ENCODE data around the gene B3GAT1. TPM values are rescaled to one million over a fixed set of nuclear protein-coding genes. Genes with fewer than 3 reads are reported as not detected.
A peak's percentile ranks its signal among the peaks of the same experiment; 100 is the strongest.
"Not testable (repeated sequence)": the region's sequence is repeated elsewhere in the genome, so short reads cannot be mapped to it uniquely, and the experiment has no call there.

B3GAT1 gene
- polyA plus RNA-seq, result under 1 TPM; 0.02 to 0.10 TPM

GRCh38 chr11:134412203-134413042, at the start of gene B3GAT1:
Gene B3GAT1 (minus strand): TSS chr11:134412242. CDS start chr11:134387659, 24,583 bp downstream.
- no peaks in the 10 kb centered on the region for H3K9me3 ChIP-seq (ENCODE audit: control insufficient read depth in 2 of 2, insufficient read depth in 1 of 2, low read depth in 1 of 2, low read length in 1 of 2)
- H3K27ac ChIP-seq (ENCODE audit: low read depth in 2 of 2, low read length in 1 of 2), result no peak within 1 kb of the TSS
- peaks cover 0 to 16% of the 10 kb centered on the region in 2 donors for H3K27me3 ChIP-seq (ENCODE audit: control insufficient read depth in 1 of 2, insufficient read depth in 2 of 2, low read length in 2 of 2)
- peaks cover 2 to 7% of the 10 kb centered on the region in 2 donors for H3K4me1 ChIP-seq (ENCODE audit: control insufficient read depth in 2 of 2, insufficient read depth in 2 of 2, low read length in 1 of 2)
- H3K36me3 ChIP-seq (ENCODE audit: control insufficient read depth in 2 of 2, insufficient read depth in 2 of 2, low read length in 1 of 2), result no peaks in the 10 kb centered on the region
- WGBS, 2 donors, result 1% methylated on average over 39 to 92 of the region's 94 CpGs
- H3K4me3 ChIP-seq (ENCODE audit: low read depth in 1 of 2, low read length in 2 of 2), result peak within 1 kb of the TSS; percentile 14 to 34

DNA sequence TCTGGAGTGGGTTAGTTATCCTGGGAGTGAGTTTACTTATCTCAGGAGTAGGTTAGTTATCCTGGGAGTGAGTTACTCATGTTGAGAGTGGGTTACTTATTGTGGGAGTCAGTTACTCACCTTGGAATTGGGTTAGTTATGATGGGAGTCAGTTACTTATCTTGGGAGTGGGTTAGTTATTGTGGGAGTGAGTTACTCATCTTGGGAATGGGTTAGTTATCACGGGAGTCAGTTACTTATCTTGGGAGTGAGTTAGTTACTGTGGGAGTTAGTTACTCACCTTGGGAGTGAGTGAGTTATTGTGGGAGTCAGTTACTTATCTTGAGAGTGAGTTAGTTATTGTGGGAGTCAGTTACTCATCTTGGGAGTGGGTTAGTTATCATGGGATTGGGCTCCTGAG, 49.6 kb upstream of the B3GAT1 start:
- Histone ChIP-seq H3K36me3 (ENCODE audit: control insufficient read depth in 2 of 2, insufficient read depth in 2 of 2, low read length in 1 of 2) (no peaks in the 10 kb centered on the region), H3K9me3 (ENCODE audit: control insufficient read depth in 2 of 2, insufficient read depth in 1 of 2, low read depth in 1 of 2, low read length in 1 of 2) (peaks cover 0 to 13% of the 10 kb centered on the region in 2 donors), H3K27ac (ENCODE audit: low read depth in 2 of 2, low read length in 1 of 2) (no peak overlapping the region), H3K27me3 (ENCODE audit: control insufficient read depth in 1 of 2, insufficient read depth in 2 of 2, low read length in 2 of 2) (peaks cover 0 to 7% of the 10 kb centered on the region in 2 donors), H3K4me3 (ENCODE audit: low read depth in 1 of 2, low read length in 2 of 2) (no peak overlapping the region), H3K4me1 (ENCODE audit: control insufficient read depth in 2 of 2, insufficient read depth in 2 of 2, low read length in 1 of 2) (no peaks in the 10 kb centered on the region)
- 65 to 66% methylated on average over 1 of the region's 1 CpG for WGBS, 2 donors

DNA sequence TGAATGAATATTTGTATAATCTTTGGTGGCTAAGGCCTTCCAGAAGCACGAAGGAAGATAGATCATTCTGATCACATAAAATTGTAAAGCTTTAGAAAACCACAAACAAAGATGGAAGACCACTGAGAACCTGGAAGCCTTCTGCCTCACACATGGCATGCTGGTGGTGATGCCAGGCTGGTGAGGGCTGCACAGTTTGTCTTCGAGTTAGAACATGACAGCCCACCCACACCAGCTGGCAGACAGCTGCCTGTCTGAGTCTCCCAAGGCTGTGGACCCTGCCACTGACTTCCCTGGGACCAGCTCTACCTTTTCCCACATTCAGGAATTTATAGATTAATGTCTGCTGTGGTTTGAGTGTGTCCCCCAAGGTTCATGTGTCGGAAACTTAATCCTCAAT, 48.8 kb upstream of the B3GAT1 start:
- H3K27me3 ChIP-seq (ENCODE audit: control insufficient read depth in 1 of 2, insufficient read depth in 2 of 2, low read length in 2 of 2), result peaks cover 0 to 7% of the 10 kb centered on the region in 2 donors
- no peak overlapping the region for H3K4me3 ChIP-seq (ENCODE audit: low read depth in 1 of 2, low read length in 2 of 2)
- WGBS, 2 donors, result 67 to 69% methylated on average over 3 of the region's 3 CpGs
- peaks cover 0 to 13% of the 10 kb centered on the region in 2 donors for H3K9me3 ChIP-seq (ENCODE audit: control insufficient read depth in 2 of 2, insufficient read depth in 1 of 2, low read depth in 1 of 2, low read length in 1 of 2)
- no peaks in the 10 kb centered on the region for H3K4me1 ChIP-seq (ENCODE audit: control insufficient read depth in 2 of 2, insufficient read depth in 2 of 2, low read length in 1 of 2)
- no peak overlapping the region for H3K27ac ChIP-seq (ENCODE audit: low read depth in 2 of 2, low read length in 1 of 2)
- no peaks in the 10 kb centered on the region for H3K36me3 ChIP-seq (ENCODE audit: control insufficient read depth in 2 of 2, insufficient read depth in 2 of 2, low read length in 1 of 2)

DNA sequence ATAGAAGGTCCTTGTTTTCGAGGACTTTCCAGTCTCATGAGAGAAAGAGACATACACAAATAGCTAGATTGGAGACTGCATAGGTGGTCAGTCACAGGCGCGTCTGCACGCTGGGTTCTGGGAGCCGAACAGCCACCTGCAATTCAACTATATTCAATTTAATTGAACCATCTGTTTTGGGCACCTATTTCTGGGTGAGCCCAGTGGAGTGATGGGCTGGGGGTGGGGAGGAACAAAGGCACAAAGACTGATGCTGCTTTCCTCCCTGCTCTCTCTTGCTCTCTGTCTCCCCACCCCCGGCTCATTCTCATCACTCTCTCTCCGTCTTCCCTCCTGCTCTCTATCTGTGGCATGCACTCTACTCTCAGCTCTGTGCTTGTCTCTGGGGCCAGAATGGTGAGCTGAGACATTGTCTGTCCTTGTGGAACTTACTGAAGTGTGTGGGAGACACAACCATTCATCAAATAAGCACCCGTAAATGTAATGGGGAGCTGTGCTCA, 48.1 kb upstream of the B3GAT1 start:
- Histone ChIP-seq H3K9me3 (ENCODE audit: control insufficient read depth in 2 of 2, insufficient read depth in 1 of 2, low read depth in 1 of 2, low read length in 1 of 2) (peaks cover 0 to 15% of the 10 kb centered on the region in 2 donors), H3K27me3 (ENCODE audit: control insufficient read depth in 1 of 2, insufficient read depth in 2 of 2, low read length in 2 of 2) (peaks cover 0 to under 1% of the 10 kb centered on the region in 2 donors), H3K4me1 (ENCODE audit: control insufficient read depth in 2 of 2, insufficient read depth in 2 of 2, low read length in 1 of 2) (no peaks in the 10 kb centered on the region), H3K4me3 (ENCODE audit: low read depth in 1 of 2, low read length in 2 of 2) (no peak overlapping the region), H3K27ac (ENCODE audit: low read depth in 2 of 2, low read length in 1 of 2) (no peak overlapping the region), H3K36me3 (ENCODE audit: control insufficient read depth in 2 of 2, insufficient read depth in 2 of 2, low read length in 1 of 2) (no peaks in the 10 kb centered on the region)
- 63 to 72% methylated on average over 7 to 8 of the region's 8 CpGs for WGBS, 2 donors

DNA sequence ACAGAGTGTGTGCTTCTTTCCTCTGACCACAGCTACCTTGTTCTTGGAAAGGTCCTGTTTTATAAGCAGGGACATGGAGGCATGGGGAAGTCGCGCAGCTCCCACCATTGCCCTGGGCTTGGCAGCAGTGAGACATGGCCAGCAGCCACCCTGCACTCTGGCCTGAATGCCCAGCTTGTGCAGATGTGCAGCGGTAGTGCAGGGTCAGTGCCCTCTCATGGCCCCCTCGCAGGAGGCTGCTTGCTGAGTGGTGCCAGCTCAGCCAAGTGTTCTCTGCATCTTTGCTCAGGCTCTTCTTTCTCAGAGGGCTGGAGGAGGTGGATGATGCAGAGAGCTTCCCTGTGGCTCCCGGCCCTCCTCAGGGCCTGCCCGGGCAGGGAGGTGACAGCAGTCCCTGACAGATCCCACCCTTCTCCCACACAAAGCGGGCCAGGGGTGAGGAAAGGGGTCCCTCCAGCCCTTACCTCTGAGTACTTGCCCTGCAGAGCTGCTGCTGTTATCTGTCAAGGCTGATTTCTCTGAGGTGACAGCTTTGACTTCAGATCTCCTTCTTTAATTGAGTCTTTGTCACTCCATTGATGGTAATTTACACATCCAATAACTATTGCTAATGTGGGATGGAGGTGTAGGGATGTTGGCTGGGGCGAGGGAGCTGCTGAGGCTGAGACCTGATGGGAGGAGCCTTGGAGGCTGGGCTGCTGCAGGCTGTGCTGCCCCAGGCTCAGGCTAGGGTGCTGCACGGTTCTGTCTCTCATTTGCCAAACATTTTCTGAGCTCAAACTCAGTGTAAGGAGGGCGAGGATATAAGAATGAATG, 47.4 kb upstream of the B3GAT1 start:
- Histone ChIP-seq H3K27ac (ENCODE audit: low read depth in 2 of 2, low read length in 1 of 2) (no peak overlapping the region), H3K27me3 (ENCODE audit: control insufficient read depth in 1 of 2, insufficient read depth in 2 of 2, low read length in 2 of 2) (no peaks in the 10 kb centered on the region), H3K36me3 (ENCODE audit: control insufficient read depth in 2 of 2, insufficient read depth in 2 of 2, low read length in 1 of 2) (no peaks in the 10 kb centered on the region), H3K9me3 (ENCODE audit: control insufficient read depth in 2 of 2, insufficient read depth in 1 of 2, low read depth in 1 of 2, low read length in 1 of 2) (peaks cover 0 to 17% of the 10 kb centered on the region in 2 donors), H3K4me1 (ENCODE audit: control insufficient read depth in 2 of 2, insufficient read depth in 2 of 2, low read length in 1 of 2) (no peaks in the 10 kb centered on the region), H3K4me3 (ENCODE audit: low read depth in 1 of 2, low read length in 2 of 2) (no peak overlapping the region)
- WGBS, 2 donors, result 48 to 54% methylated on average over 10 of the region's 10 CpGs

GRCh38 chr11:134457411-134458007, 45.5 kb upstream of the B3GAT1 start:
- H3K27ac ChIP-seq (ENCODE audit: low read depth in 2 of 2, low read length in 1 of 2); H3K4me1 ChIP-seq (ENCODE audit: control insufficient read depth in 2 of 2, insufficient read depth in 2 of 2, low read length in 1 of 2); H3K4me3 ChIP-seq (ENCODE audit: low read depth in 1 of 2, low read length in 2 of 2); H3K36me3 ChIP-seq (ENCODE audit: control insufficient read depth in 2 of 2, insufficient read depth in 2 of 2, low read length in 1 of 2); H3K27me3 ChIP-seq (ENCODE audit: control insufficient read depth in 1 of 2, insufficient read depth in 2 of 2, low read length in 2 of 2): not testable (repeated sequence)
- H3K9me3 ChIP-seq (ENCODE audit: control insufficient read depth in 2 of 2, insufficient read depth in 1 of 2, low read depth in 1 of 2, low read length in 1 of 2), result peaks cover 2 to 20% of the 10 kb centered on the region in 2 donors
- WGBS, 2 donors, result 81 to 83% methylated on average over 2 of the region's 2 CpGs

- Histone ChIP-seq H3K27me3 (ENCODE audit: control insufficient read depth in 1 of 2, insufficient read depth in 2 of 2, low read length in 2 of 2) (no peaks in the 10 kb centered on the region), H3K36me3 (ENCODE audit: control insufficient read depth in 2 of 2, insufficient read depth in 2 of 2, low read length in 1 of 2) (no peaks in the 10 kb centered on the region), H3K9me3 (ENCODE audit: control insufficient read depth in 2 of 2, insufficient read depth in 1 of 2, low read depth in 1 of 2, low read length in 1 of 2) (peaks cover 2 to 23% of the 10 kb centered on the region in 2 donors), H3K4me3 (ENCODE audit: low read depth in 1 of 2, low read length in 2 of 2) (no peak overlapping the region), H3K27ac (ENCODE audit: low read depth in 2 of 2, low read length in 1 of 2) (no peak overlapping the region), H3K4me1 (ENCODE audit: control insufficient read depth in 2 of 2, insufficient read depth in 2 of 2, low read length in 1 of 2) (no peaks in the 10 kb centered on the region)
- 81 to 85% methylated on average over 3 of the region's 3 CpGs for WGBS, 2 donors
These were observed 43.5 kb upstream of the B3GAT1 start for GRCh38 chr11:134455516-134455915.

GRCh38 chr11:134454146-134454690, 42.2 kb upstream of the B3GAT1 start:
- no peaks in the 10 kb centered on the region for H3K27me3 ChIP-seq (ENCODE audit: control insufficient read depth in 1 of 2, insufficient read depth in 2 of 2, low read length in 2 of 2)
- no peaks in the 10 kb centered on the region for H3K4me1 ChIP-seq (ENCODE audit: control insufficient read depth in 2 of 2, insufficient read depth in 2 of 2, low read length in 1 of 2)
- no peak overlapping the region for H3K27ac ChIP-seq (ENCODE audit: low read depth in 2 of 2, low read length in 1 of 2)
- peaks cover 2 to 22% of the 10 kb centered on the region in 2 donors for H3K9me3 ChIP-seq (ENCODE audit: control insufficient read depth in 2 of 2, insufficient read depth in 1 of 2, low read depth in 1 of 2, low read length in 1 of 2)
- H3K36me3 ChIP-seq (ENCODE audit: control insufficient read depth in 2 of 2, insufficient read depth in 2 of 2, low read length in 1 of 2), result no peaks in the 10 kb centered on the region
- 74 to 79% methylated on average over 6 of the region's 6 CpGs for WGBS, 2 donors
- H3K4me3 ChIP-seq (ENCODE audit: low read depth in 1 of 2, low read length in 2 of 2), result no peak overlapping the region

GRCh38 chr11:134453441-134453840, 41.4 kb upstream of the B3GAT1 start:
- H3K9me3 ChIP-seq (ENCODE audit: control insufficient read depth in 2 of 2, insufficient read depth in 1 of 2, low read depth in 1 of 2, low read length in 1 of 2), result peaks cover 2 to 18% of the 10 kb centered on the region in 2 donors
- H3K27ac ChIP-seq (ENCODE audit: low read depth in 2 of 2, low read length in 1 of 2), result no peak overlapping the region
- H3K4me3 ChIP-seq (ENCODE audit: low read depth in 1 of 2, low read length in 2 of 2), result no peak overlapping the region
- no peaks in the 10 kb centered on the region for H3K4me1 ChIP-seq (ENCODE audit: control insufficient read depth in 2 of 2, insufficient read depth in 2 of 2, low read length in 1 of 2)
- 69 to 72% methylated on average over 6 of the region's 6 CpGs for WGBS, 2 donors
- no peaks in the 10 kb centered on the region for H3K36me3 ChIP-seq (ENCODE audit: control insufficient read depth in 2 of 2, insufficient read depth in 2 of 2, low read length in 1 of 2)
- no peaks in the 10 kb centered on the region for H3K27me3 ChIP-seq (ENCODE audit: control insufficient read depth in 1 of 2, insufficient read depth in 2 of 2, low read length in 2 of 2)

All from esophagus (tissue), 2 donors.